NCI-H526 treated with DMSO at 0.1 percent for 48 hours (cell line): Measurements from ENCODE around the gene SPAAR.

Experiments
- DNase-seq: peaks from one replicate; lab custom pipeline; 2025; lab: John Stamatoyannopoulos, UW

SPAAR gene

DNA sequence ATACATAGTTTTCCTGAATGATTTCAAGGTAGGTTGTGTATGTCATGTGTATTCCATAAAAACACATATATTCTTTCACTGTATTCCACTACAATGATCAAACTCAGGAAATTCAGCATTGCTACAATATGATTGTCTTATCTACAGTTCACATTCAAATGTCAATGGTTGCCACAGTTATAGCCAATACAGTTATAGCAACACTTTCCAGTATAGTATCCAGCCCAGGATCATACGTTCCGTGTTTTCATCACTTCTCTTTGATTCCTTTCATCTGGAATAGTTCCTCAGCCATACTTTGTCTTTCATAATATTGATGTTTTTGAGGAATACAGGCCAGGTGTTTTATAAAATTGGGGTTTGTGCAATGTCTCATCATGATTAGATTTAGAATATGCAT lies 39.2 kb downstream of the SPAAR start:
- DNase-seq, result no peak

DNA sequence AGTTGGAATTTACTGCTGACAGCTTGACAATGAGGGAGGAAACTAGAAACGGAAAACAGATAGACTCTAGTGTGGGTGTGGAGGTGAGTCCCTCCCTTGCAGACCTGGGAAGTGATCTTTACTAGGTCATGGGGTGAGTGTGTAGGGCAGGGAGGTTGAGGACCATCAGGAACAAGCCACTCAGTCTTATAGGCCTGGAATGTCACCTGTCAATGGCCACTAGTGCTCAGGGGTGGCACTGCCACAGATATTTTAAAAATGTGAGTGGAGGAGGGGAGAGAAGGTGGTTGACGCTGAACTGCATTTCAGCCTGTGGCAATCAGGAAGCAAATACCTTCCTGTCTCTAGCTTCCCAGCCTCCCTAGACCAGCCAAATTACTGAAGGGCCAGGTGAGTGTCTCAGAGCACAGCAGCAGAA lies 39.6 kb downstream of the SPAAR start:
- no peak for DNase-seq

DNA sequence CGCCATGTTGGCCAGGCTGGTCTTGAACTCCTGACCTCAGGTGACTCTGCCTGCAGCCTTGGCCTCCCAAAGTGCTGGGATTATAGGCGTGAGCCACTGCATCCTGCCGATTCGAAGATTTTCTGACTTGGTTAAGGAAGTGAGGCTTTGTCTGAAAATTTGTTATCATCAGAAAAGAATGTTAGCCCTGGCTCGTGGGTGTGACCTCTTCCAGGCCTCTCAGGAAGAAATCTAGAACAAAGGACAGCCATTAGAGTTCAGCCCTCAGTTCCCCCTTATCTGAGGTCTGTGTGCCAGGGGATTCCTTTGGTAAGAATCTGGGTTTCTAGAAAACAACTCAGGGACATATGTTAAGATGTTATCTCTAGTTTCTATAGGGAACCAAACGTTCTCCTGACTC lies 42.4 kb downstream of the SPAAR start:
- DNase-seq, result no peak

DNA sequence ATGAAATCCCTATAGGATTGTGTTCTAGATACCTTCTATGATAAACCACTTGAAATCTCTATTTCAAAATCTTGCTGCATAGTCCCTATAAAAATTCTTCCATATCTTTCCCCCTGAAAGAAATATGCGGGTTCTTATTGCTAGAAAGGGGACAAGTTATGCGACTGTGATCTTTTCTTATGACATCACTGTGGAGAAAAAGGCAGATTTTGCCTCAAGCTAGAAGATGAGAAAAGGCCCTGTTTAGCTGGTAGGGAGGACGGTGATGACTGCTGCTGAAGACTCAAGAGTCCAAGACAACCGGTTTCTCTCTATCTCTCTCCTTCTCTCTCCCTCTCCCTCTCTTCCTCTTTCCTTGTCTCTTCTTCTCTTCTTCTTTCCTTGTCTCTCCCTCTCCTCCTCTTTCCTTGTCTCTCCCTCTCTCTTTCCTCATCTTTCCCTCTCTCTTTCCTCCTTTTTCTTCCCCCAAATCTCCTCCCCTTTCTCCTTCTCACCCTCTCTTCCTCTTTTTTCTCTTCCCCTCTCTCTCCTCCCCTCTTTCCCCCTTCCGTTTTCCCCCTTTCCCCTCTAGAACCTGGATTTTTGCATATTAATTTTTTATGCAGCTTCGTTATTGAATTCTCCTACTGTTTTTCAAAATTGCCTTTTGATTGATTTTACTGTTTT lies 43.4 kb downstream of the SPAAR start:
- DNase-seq, result no peak

DNA sequence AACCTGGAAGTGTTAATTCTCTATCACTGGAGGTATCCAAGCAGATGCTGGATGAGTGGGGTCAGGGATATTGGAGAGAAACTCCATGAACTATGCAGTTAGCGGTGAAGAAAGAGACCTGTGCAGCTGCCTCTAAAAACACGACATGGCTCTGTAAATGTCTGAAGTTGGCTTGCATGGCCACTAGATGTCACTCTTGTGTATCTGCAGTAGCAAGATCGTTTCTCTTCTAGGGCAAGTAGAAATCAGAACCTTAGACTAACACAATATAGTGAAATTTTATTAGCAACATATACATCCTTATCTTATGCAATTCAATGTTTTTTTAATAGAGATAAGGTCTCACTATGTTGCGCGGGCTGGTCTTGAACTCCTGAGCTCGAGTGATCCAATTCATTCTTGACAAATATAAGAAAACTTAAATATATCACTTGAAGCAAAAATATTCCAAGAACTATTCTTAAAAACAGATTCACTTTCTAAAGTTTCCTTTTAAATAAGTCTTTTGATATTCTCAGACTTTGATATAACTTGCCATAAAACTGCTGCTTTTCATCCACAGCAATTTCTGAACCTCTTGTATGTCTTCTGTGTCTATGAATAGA lies 45.8 kb downstream of the SPAAR start:
- peak; percentile 62 for DNase-seq

DNA sequence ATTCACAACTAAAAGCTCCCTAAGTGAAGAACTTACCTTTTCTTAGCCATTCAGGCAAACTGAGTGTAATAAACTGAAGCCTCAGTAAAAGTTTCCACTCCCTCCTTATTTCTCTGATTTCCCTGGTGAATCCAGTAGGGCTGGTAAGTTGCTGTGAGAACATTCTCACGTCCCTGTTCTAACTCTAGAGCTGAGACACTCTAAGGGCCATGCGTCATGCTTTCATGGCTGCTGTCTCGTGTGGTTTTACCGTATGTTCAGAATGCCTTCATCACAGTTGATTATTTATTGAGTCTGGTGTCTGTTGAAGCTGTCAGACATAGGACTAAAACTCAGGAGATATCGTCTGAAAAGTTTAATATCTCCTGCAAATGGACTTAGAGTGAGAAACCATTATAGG lies 47.4 kb downstream of the SPAAR start:
- no peak for DNase-seq

DNA sequence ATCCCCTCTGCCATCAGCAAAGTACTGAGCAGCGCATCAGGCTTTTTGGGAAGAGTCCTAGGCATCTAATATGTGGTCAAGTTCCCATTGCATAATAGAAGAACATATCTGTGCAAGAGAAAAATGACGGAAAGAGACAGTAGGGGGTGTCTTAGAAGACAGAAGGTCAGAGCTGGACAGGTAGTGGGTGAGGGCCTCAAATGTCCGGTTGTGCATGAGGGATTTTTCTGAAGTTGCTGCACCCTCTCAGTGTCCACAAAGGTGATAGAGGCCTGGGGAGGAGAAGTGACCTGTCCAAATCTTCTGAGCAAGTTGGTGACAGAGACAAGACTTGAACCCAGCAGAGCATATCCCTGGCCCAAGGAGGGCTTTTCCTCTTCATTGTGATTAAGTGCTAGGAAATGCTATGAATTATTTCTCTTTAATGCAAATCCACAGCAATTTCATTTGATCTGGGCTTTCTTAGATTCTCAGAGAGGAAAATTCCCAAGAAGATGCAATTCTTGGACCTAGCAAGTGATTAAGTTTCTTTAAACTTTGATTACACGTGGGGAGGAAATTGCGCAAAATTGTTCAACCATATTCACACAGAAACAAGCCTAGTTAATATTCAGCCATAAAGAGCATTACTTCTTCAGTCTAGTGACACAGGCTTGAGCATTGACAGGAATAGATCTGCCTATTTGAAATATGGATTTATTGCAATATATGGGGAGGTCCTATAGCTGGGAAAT lies 49.0 kb downstream of the SPAAR start, which contains the start of gene OR2S2:
Gene OR2S2 (minus strand): TSS at position 51 of the 734 bp plus-strand sequence. CDS start 56 bp downstream, outside the sequence.
- DNase-seq, result no peak

DNA sequence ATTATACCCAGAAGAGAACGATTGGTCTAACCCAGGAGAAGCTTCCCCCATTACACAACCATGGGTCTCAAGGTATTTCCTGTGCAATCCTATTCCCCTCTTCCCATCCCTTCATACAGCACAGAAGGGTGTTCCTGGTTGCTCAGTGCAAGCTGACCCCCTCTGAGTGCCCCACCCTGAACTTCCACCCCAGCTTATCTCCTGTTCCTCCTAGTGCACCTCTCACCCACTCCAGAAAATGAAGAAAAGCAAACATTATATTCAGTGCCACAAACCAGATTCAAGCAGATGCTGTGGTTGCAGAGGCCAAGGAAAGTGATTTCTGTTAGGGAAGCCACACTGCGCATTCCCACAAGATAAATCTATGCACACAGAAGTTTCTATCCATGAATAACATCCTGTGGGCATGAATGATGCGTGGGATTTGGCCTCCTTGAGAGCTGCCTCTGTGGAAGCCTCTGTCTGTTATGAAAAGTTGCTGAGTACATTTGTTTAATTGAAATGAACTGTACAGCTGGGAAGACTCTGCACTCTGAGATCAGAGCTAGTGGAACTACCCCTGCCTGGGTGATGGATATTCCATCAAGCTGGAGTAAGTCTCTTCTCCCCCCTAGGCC lies 50.9 kb downstream of the SPAAR start:
- no peak for DNase-seq
